ENCODE measurements around the gene SGCD.

SGCD gene

GRCh38 chr5:156683509-156683908 is 356.5 kb downstream of the SGCD start:
- H3K4me3 ChIP-seq (ENCODE audit: low read length), result no peak overlapping the region
- no peak for TF ChIP-seq CTCF (IDR thresholded peaks at IDR 0.05; ENCODE audit: insufficient read depth, low read depth, low read length, missing control alignments)
- no peak for DNase-seq (ENCODE audit: low read depth)

GRCh38 chr5:156684216-156684615 is 357.3 kb downstream of the SGCD start:
- TF ChIP-seq CTCF (IDR thresholded peaks at IDR 0.05; ENCODE audit: insufficient read depth, low read depth, low read length, missing control alignments), result no peak
- DNase-seq (ENCODE audit: low read depth), result no peak
- H3K4me3 ChIP-seq (ENCODE audit: low read length), result no peak overlapping the region

GRCh38 chr5:156685481-156685880 is 358.5 kb downstream of the SGCD start:
- H3K4me3 ChIP-seq (ENCODE audit: low read length), result no peak overlapping the region
- no peak for TF ChIP-seq CTCF (IDR thresholded peaks at IDR 0.05; ENCODE audit: insufficient read depth, low read depth, low read length, missing control alignments)
- no peak for DNase-seq (ENCODE audit: low read depth)

GRCh38 chr5:156686380-156686779 is 359.4 kb downstream of the SGCD start:
- DNase-seq (ENCODE audit: low read depth), result no peak
- TF ChIP-seq CTCF (IDR thresholded peaks at IDR 0.05; ENCODE audit: insufficient read depth, low read depth, low read length, missing control alignments), result no peak
- no peak overlapping the region for H3K4me3 ChIP-seq (ENCODE audit: low read length)

GRCh38 chr5:156686796-156687195 is 359.8 kb downstream of the SGCD start:
- no peak for DNase-seq (ENCODE audit: low read depth)
- H3K4me3 ChIP-seq (ENCODE audit: low read length), result no peak overlapping the region
- no peak for TF ChIP-seq CTCF (IDR thresholded peaks at IDR 0.05; ENCODE audit: insufficient read depth, low read depth, low read length, missing control alignments)

GRCh38 chr5:156687514-156687913 is 360.6 kb downstream of the SGCD start:
- TF ChIP-seq CTCF (IDR thresholded peaks at IDR 0.05; ENCODE audit: insufficient read depth, low read depth, low read length, missing control alignments), result no peak
- DNase-seq (ENCODE audit: low read depth), result no peak
- no peak overlapping the region for H3K4me3 ChIP-seq (ENCODE audit: low read length)

GRCh38 chr5:156691572-156691971 is 364.6 kb downstream of the SGCD start:
- DNase-seq (ENCODE audit: low read depth), result no peak
- no peak overlapping the region for H3K4me3 ChIP-seq (ENCODE audit: low read length)
- no peak for TF ChIP-seq CTCF (IDR thresholded peaks at IDR 0.05; ENCODE audit: insufficient read depth, low read depth, low read length, missing control alignments)

Data from epithelial cell of esophagus (primary cell).